Measurements from ENCODE around the gene PRSS27.
"Not testable (repeated sequence)": the region's sequence is repeated elsewhere in the genome, so short reads cannot be mapped to it uniquely, and the experiment has no call there.

The PRSS27 gene

GRCh38 chr16:2671741-2672140 lies 48.3 kb downstream of the PRSS27 start:
- DNase-seq (ENCODE audit: low spot score), result no peak

- not testable (repeated sequence) for DNase-seq (ENCODE audit: low spot score)
Measured at GRCh38 chr16:2671193-2671592, 48.8 kb downstream of the PRSS27 start.

- peak; percentile 64 for DNase-seq (ENCODE audit: low spot score)
Measured at GRCh38 chr16:2670017-2670416, 50.0 kb downstream of the PRSS27 start.

GRCh38 chr16:2669587-2669986 lies 50.4 kb downstream of the PRSS27 start:
- not testable (repeated sequence) for DNase-seq (ENCODE audit: low spot score)

- not testable (repeated sequence) for DNase-seq (ENCODE audit: low spot score)
Measured at GRCh38 chr16:2666671-2667070, 53.4 kb downstream of the PRSS27 start.

- no peak for DNase-seq (ENCODE audit: low spot score)
Measured at GRCh38 chr16:2664574-2664982, 55.4 kb downstream of the PRSS27 start.

- no peak for DNase-seq (ENCODE audit: low spot score)
Measured at GRCh38 chr16:2663553-2664546, 56.2 kb downstream of the PRSS27 start.
